CD14-positive monocyte (primary cell): ENCODE results near the gene HS6ST3. TPM values are rescaled to one million over a fixed set of nuclear protein-coding genes. Genes with fewer than 3 reads are reported as not detected.

ENCODE experiments used
- DNase-seq, 3 donors: peaks; one replicate each; pipeline ENCODE4 v3.0.0-alpha.2; 2011 to 2022
- H2AFZ ChIP-seq: 2 replicates; pipeline ENCODE4 v1.6.0; 2012; ENCODE audit warnings: mild to moderate bottlenecking, low read depth, low read length, inconsistent platforms; ENCODE audit not compliant: insufficient read depth, poor library complexity, severe bottlenecking
- H3K27ac ChIP-seq, 2 donors: 1 replicate in 1 of 2; 2 replicates in 1 of 2; pipeline ENCODE4 v1.5.1; 2012 to 2013; ENCODE audit warnings: low read length in 2 of 2, control low read depth in 1 of 2, inconsistent platforms in 1 of 2, low read depth in 1 of 2, mild to moderate bottlenecking in 1 of 2
- H3K27me3 ChIP-seq, 2 donors: one replicate each; pipeline versions ENCODE4 v1.6.0 to v1.6.1; 2011 to 2013; ENCODE audit warnings: low read length in 2 of 2; ENCODE audit not compliant: control insufficient read depth in 2 of 2, insufficient read depth in 2 of 2
- H3K36me3 ChIP-seq, 2 donors: replicated peaks in 1 of 2; 1 replicate in 1 of 2; 2 replicates in 1 of 2; pipeline versions ENCODE4 v1.5.1 to v1.6.1; 2012 to 2013; ENCODE audit warnings: low read length in 2 of 2, control low read depth in 1 of 2, inconsistent platforms in 1 of 2, mild to moderate bottlenecking in 1 of 2; ENCODE audit not compliant: insufficient read depth in 2 of 2, control insufficient read depth in 1 of 2
- H3K4me1 ChIP-seq, 2 donors: 1 replicate in 1 of 2; 2 replicates in 1 of 2; pipeline versions ENCODE4 v1.5.1 to v1.6.1; 2012 to 2013; ENCODE audit warnings: low read length in 2 of 2, control low read depth in 1 of 2, inconsistent platforms in 1 of 2, mild to moderate bottlenecking in 1 of 2, moderate library complexity in 1 of 2; ENCODE audit not compliant: insufficient read depth in 2 of 2, control insufficient read depth in 1 of 2
- H3K4me2 ChIP-seq: replicated peaks from 2 replicates; pipeline ENCODE3; 2012; ENCODE audit warnings: low read length, moderate library complexity, mild to moderate bottlenecking; ENCODE audit not compliant: poor library complexity, severe bottlenecking; ENCODE audit errors: extremely low read depth
- H3K4me3 ChIP-seq, 3 experiments: fragments of 200-600 bp in 1 of 3; sonication (generic) in 1 of 3; replicated peaks in 1 of 3; 1 replicate in 2 of 3; 2 replicates in 1 of 3; pipeline ENCODE4 v1.5.1; 2011 to 2013; ENCODE audit warnings: low read length in 3 of 3, mild to moderate bottlenecking in 3 of 3, control low read depth in 2 of 3, low read depth in 2 of 3, inconsistent platforms in 1 of 3, moderate library complexity in 1 of 3
- H3K79me2 ChIP-seq: 2 replicates; pipeline ENCODE4 v1.6.0; 2012; ENCODE audit warnings: mild to moderate bottlenecking, control low read depth, inconsistent platforms, low read length, moderate library complexity; ENCODE audit not compliant: insufficient read depth
- H3K9ac ChIP-seq: 2 replicates; pipeline ENCODE4 v1.6.0; 2017; ENCODE audit warnings: low read length, mild to moderate bottlenecking; ENCODE audit not compliant: insufficient read depth, poor library complexity, severe bottlenecking
- H3K9me3 ChIP-seq, 2 donors: replicated peaks in 1 of 2; 1 replicate in 1 of 2; 2 replicates in 1 of 2; pipeline versions ENCODE4 v1.5.1 to v1.6.1; 2012 to 2013; ENCODE audit warnings: low read length in 2 of 2, control low read depth in 1 of 2; ENCODE audit not compliant: control insufficient read depth in 1 of 2, insufficient read depth in 1 of 2
- H4K20me1 ChIP-seq: 2 replicates; pipeline ENCODE4 v1.6.0; 2012; ENCODE audit warnings: mild to moderate bottlenecking, low read length, control low read depth, moderate library complexity; ENCODE audit not compliant: insufficient read depth
- H3K27ac Mint-ChIP-seq, 7 donors: one replicate each; pipeline ENCODE4 v1.8.0; 2020; ENCODE audit warnings: mild to moderate bottlenecking in 7 of 7, mixed read lengths in 7 of 7, moderate library complexity in 6 of 7, inconsistent platforms in 2 of 7
- H3K27me3 Mint-ChIP-seq, 3 donors: one replicate each; pipeline ENCODE4 v1.8.0; 2021 to 2022; ENCODE audit warnings: low read depth in 3 of 3, mild to moderate bottlenecking in 3 of 3, mixed read lengths in 3 of 3, moderate library complexity in 3 of 3, inconsistent platforms in 1 of 3
- H3K36me3 Mint-ChIP-seq, 2 donors: one replicate each; pipeline ENCODE4 v1.8.0; 2020; ENCODE audit warnings: mixed read lengths in 2 of 2, inconsistent platforms in 1 of 2, mild to moderate bottlenecking in 1 of 2
- H3K4me1 Mint-ChIP-seq: one replicate; pipeline ENCODE4 v1.8.0; 2020; ENCODE audit warnings: mild to moderate bottlenecking, mixed read lengths
- H3K4me3 Mint-ChIP-seq, 2 donors: one replicate each; pipeline ENCODE4 v1.8.0; 2020; ENCODE audit warnings: mild to moderate bottlenecking in 2 of 2, mixed read lengths in 2 of 2, moderate library complexity in 1 of 2
- H3K9me3 Mint-ChIP-seq, 7 donors: one replicate each; pipeline ENCODE4 v1.8.0; 2020 to 2022; ENCODE audit warnings: mixed read lengths in 7 of 7, mild to moderate bottlenecking in 6 of 7, moderate library complexity in 6 of 7, inconsistent platforms in 2 of 7
- CTCF ChIP-seq: fragments of 200-600 bp; IDR thresholded peaks from one replicate; pipeline ENCODE4 v1.8.0; 2022; ENCODE audit warnings: antibody characterized with exemption, mild to moderate bottlenecking
- WGBS: methylation state at CpG from one replicate; pipeline ENCODE4 v1.1.5; 2013; ENCODE audit warnings: missing lambda C conversion rate; ENCODE audit not compliant: insufficient coverage; 5-methylcytosine and 5-hydroxymethylcytosine counted together
- intact Hi-C, 2 donors: fragments of 100-400 bp; cut with micrococcal nuclease; formaldehyde crosslinking; loops; one replicate each; pipeline versions ENCODE4 v1.15.0 to v1.15.1; 2023
- polyA plus RNA-seq, 3 donors: library from polyadenylated mRNA; depleted of rRNA in 1 of 3; unstranded in 2 of 3; stranded (reverse) in 1 of 3; fragments of 300-500 nt in 2 of 3; fragments of >200 nt in 1 of 3; fragmentation: Illumina TruSeq in 2 of 3; gene quantifications; 1 replicate in 2 of 3; 2 replicates in 1 of 3; pipeline ENCODE4 v1.2.3, GENCODE V29; 2012 to 2021

The HS6ST3 gene
- polyA plus RNA-seq, 3 donors, result not detected

DNA sequence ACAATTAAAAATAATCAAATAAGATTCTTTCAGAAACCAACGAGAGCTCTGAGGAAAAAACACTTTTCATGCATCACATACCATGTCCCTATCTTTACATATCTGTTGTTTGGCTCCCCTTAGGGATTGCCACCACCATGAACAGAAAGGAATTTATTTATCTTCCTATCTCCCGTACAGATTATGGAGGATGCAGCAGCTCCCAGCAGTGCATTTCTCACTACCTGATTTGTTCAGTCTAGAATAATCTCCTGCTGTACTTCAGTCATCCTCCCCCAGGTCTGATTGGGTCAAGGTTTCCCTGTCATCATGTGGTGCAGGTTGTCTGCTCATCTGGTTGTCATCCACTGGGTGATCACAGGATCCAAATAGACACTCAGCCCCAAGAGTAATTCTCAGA lies 453.1 kb downstream of the HS6ST3 start:
- no peak overlapping the region for H3K4me2 ChIP-seq
- WGBS, result no CpG with 5 or more reads among the region's 2 CpGs
- H3K27me3 Mint-ChIP-seq, result no peaks in the 10 kb centered on the region
- H3K9me3 ChIP-seq, result peaks cover 3 to 8% of the 10 kb centered on the region in 2 donors
- H3K4me3 Mint-ChIP-seq, result no peak overlapping the region
- no peaks in the 10 kb centered on the region for H3K79me2 ChIP-seq
- H3K9ac ChIP-seq, result no peak overlapping the region
- no peaks in the 10 kb centered on the region for H3K36me3 Mint-ChIP-seq
- no peak overlapping the region for H2AFZ ChIP-seq
- no peaks in the 10 kb centered on the region for H3K4me1 Mint-ChIP-seq
- H3K27ac Mint-ChIP-seq, result no peak overlapping the region
- no peak for DNase-seq
- no peaks in the 10 kb centered on the region for H3K36me3 ChIP-seq
- intact Hi-C loops, result no loop called here
- TF ChIP-seq CTCF, result no peak
- H4K20me1 ChIP-seq, result no peaks in the 10 kb centered on the region
- no peaks in the 10 kb centered on the region for H3K27me3 ChIP-seq
- H3K27ac ChIP-seq, result no peak overlapping the region
- H3K9me3 Mint-ChIP-seq, result peaks cover 0 to 12% (median 3%) of the 10 kb centered on the region in 7 donors
- no peak overlapping the region for H3K4me3 ChIP-seq
- no peaks in the 10 kb centered on the region for H3K4me1 ChIP-seq

GRCh38 chr13:96544957-96545356 lies 455.1 kb downstream of the HS6ST3 start:
- Mint-ChIP-seq H3K27me3 (no peaks in the 10 kb centered on the region), H3K27ac (no peak overlapping the region), H3K9me3 (peaks cover 1 to 11% (median 5%) of the 10 kb centered on the region in 7 donors), H3K4me1 (no peaks in the 10 kb centered on the region), H3K36me3 (no peaks in the 10 kb centered on the region), H3K4me3 (no peak overlapping the region)
- Histone ChIP-seq H3K4me3 (no peak overlapping the region), H3K9me3 (peaks cover 3 to 8% of the 10 kb centered on the region in 2 donors), H3K4me2 (no peak overlapping the region), H3K4me1 (no peaks in the 10 kb centered on the region), H3K9ac (no peak overlapping the region), H3K79me2 (no peaks in the 10 kb centered on the region), H4K20me1 (no peaks in the 10 kb centered on the region), H3K27ac (no peak overlapping the region), H2AFZ (no peak overlapping the region), H3K36me3 (no peaks in the 10 kb centered on the region), H3K27me3 (no peaks in the 10 kb centered on the region)
- no peak for DNase-seq
- TF ChIP-seq CTCF, result no peak
- intact Hi-C loops, result no loop called here
- WGBS, result 89% methylated on average over 1 of the region's 2 CpGs
